Measurements from ENCODE around the gene SMIM10L2A.

DNA sequence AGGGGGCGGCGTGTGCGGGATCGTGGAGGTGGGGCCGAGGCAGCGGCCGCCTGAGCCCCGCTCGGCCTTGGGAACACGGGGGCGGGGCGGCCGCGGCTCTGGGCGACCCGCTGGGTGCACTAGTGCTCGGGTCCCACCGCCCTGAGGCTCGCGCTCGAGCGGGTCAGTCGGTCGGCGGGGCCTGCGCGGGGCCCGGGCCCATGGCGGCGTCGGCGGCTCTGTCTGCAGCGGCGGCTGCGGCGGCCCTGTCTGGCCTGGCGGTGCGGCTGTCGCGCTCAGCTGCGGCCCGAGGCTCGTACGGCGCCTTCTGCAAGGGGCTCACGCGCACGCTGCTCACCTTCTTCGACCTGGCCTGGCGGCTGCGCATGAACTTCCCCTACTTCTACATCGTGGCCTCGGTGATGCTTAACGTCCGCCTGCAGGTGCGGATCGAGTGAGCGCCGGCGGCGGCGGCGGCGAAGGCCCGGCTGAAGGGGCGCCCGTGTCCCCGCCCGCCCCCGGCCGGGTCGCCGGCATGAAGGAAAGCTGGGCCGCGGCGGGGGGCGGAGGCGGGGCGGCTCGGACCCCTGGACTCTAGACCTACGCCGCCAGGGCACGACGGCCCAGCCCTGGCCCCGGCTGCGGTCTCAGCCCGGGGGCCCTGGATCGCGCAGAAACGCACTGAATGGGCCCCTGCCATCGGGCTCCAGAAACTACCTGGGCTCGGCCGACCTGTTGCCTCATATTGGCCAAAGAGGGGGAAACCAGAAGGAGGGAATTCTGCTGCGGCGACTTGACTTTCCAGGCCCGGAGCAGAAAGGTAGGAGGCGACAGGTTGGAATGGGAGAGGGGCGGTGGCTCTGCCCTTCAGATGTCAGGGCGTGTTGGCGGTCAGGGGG, at the start of gene SMIM10L2A:
- TF ChIP-seq, protein P1, sequence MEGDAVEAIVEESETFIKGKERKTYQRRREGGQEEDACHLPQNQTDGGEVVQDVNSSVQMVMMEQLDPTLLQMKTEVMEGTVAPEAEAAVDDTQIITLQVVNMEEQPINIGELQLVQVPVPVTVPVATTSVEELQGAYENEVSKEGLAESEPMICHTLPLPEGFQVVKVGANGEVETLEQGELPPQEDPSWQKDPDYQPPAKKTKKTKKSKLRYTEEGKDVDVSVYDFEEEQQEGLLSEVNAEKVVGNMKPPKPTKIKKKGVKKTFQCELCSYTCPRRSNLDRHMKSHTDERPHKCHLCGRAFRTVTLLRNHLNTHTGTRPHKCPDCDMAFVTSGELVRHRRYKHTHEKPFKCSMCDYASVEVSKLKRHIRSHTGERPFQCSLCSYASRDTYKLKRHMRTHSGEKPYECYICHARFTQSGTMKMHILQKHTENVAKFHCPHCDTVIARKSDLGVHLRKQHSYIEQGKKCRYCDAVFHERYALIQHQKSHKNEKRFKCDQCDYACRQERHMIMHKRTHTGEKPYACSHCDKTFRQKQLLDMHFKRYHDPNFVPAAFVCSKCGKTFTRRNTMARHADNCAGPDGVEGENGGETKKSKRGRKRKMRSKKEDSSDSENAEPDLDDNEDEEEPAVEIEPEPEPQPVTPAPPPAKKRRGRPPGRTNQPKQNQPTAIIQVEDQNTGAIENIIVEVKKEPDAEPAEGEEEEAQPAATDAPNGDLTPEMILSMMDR (conservative IDR thresholded peaks at IDR 0.05 in 1 of 2, IDR thresholded peaks at IDR 0.05 in 1 of 2; ENCODE audit: extremely low read depth in 1 of 2, insufficient read depth in 1 of 2, low read depth in 1 of 2, low read length in 2 of 2), result no peak
- TF ChIP-seq EZH2 (IDR thresholded peaks at IDR 0.05; ENCODE audit: borderline replicate concordance, low read length), result no peak
